K562 (cell line): ENCODE results near the gene MBNL1. TPM values are rescaled to one million over a fixed set of nuclear protein-coding genes. Genes with fewer than 3 reads are reported as not detected.
A peak's percentile ranks its signal among the peaks of the same experiment; 100 is the strongest.

Experiments used
- ARNT ChIP-seq, 2 experiments: fragments of 450-650 bp; IDR thresholded peaks; 2 replicates each; pipeline ENCODE4 v1.6.1; 2016; ENCODE audit warnings: mild to moderate bottlenecking in 1 of 2
- FOSL1 ChIP-seq: fragments of 200-800 bp; sonication (Bioruptor generic); conservative IDR thresholded peaks from 2 replicates; pipeline ENCODE4 v1.6.1; 2016; ENCODE audit warnings: missing genetic modification characterization, missing compliant biosample characterization
- GATA2 ChIP-seq: sonication (generic); formaldehyde crosslinking; IDR thresholded peaks from 2 replicates; pipeline ENCODE4 v1.4.0; 2020; ENCODE audit warnings: mild to moderate bottlenecking, missing genetic modification reagents
- GTF2A2 ChIP-seq: IDR thresholded peaks from 2 replicates; pipeline ENCODE4 v1.6.1; 2016; ENCODE audit warnings: mild to moderate bottlenecking, missing genetic modification characterization, missing compliant biosample characterization
- HMG20B ChIP-seq: fragments of 250-450 bp; sonication (Bioruptor Pico); IDR thresholded peaks from 2 replicates; pipeline ENCODE4 v1.5.0; 2021; ENCODE audit warnings: mild to moderate bottlenecking
- LCOR ChIP-seq: sonication (generic); formaldehyde crosslinking; IDR thresholded peaks from 2 replicates; pipeline ENCODE4 v1.8.0; 2022; ENCODE audit warnings: mild to moderate bottlenecking, missing genetic modification reagents
- MTA3 ChIP-seq: fragments of 450-650 bp; formaldehyde crosslinking; IDR thresholded peaks from 2 replicates; pipeline ENCODE4 v1.6.1; 2017; ENCODE audit warnings: mild to moderate bottlenecking, borderline replicate concordance
- POU5F1 ChIP-seq: fragments of 150-350 bp; IDR thresholded peaks from 2 replicates; pipeline ENCODE4 v1.6.1; 2014; ENCODE audit warnings: borderline replicate concordance, low read length, low read depth, mild to moderate bottlenecking; ENCODE audit not compliant: partially characterized antibody
- TFAM ChIP-seq: fragments of 250-450 bp; sonication (Bioruptor Pico); conservative IDR thresholded peaks from 2 replicates; pipeline ENCODE4 v1.5.0; 2021; ENCODE audit warnings: mild to moderate bottlenecking, moderate library complexity
- U2AF2 ChIP-seq: fragments of 200-400 bp; formaldehyde crosslinking; optimal IDR thresholded peaks from 2 replicates; pipeline ENCODE3; 2017; ENCODE audit warnings: low read depth, mild to moderate bottlenecking, low read length
- ZNF41 ChIP-seq: fragments of 250-450 bp; sonication (Bioruptor Pico); conservative IDR thresholded peaks from 2 replicates; pipeline ENCODE4 v1.4.0; 2020; ENCODE audit warnings: mild to moderate bottlenecking
- polyA plus RNA-seq, 8 experiments: library from polyadenylated mRNA; depleted of rRNA in 4 of 8; stranded (reverse) in 5 of 8; unstranded in 3 of 8; fragments of >200 nt; fragmentation: Nextera tagmentation in 2 of 8; fragmentation: Illumina TruSeq in 1 of 8; extraction: Ambion mirVana in 2 of 8; extraction: Trizol in 1 of 8; gene quantifications; 2 replicates each; pipeline versions ENCODE4 v1.2.1 to v1.2.3, GENCODE V29; 2011 to 2014; ENCODE audit warnings: inconsistent platforms in 1 of 8, missing spikeins in 1 of 8
- total RNA-seq, 7 experiments: library from RNA; depleted of rRNA in 6 of 7; stranded (reverse); fragments of >200 nt in 6 of 7; fragmentation: Illumina TruSeq in 2 of 7; extraction: Trizol in 2 of 7; gene quantifications; 2 replicates each; pipeline versions ENCODE4 v1.2.1 to v1.2.3, GENCODE V29; 2011 to 2021; ENCODE audit warnings: low replicate concordance in 1 of 7
- TF ChIP-seq, protein P1 (sequence below): fragments of 200-400 bp; formaldehyde crosslinking; IDR thresholded peaks from 2 replicates; pipeline ENCODE4 v1.6.1; 2017; ENCODE audit warnings: mild to moderate bottlenecking, low read depth, low read length, moderate library complexity
- TF ChIP-seq, protein P2 (sequence below): sonication (generic); formaldehyde crosslinking; IDR thresholded peaks from 2 replicates; pipeline ENCODE4 v1.8.1; 2023; ENCODE audit warnings: mild to moderate bottlenecking, missing genetic modification reagents, moderate library complexity
- TF ChIP-seq, protein P3 (sequence below): IDR thresholded peaks from 3 replicates; pipeline ENCODE4 v1.6.1; 2011; ENCODE audit warnings: borderline replicate concordance, mild to moderate bottlenecking; ENCODE audit not compliant: insufficient read length, insufficient read depth
- TF ChIP-seq, protein P4 (sequence below): sonication (generic); IDR thresholded peaks from 2 replicates; pipeline ENCODE4 v1.6.1; 2016
- TF ChIP-seq, protein P5 (sequence below), 2 experiments: IDR thresholded peaks; 2 replicates each; pipeline ENCODE4 v1.6.1; 2012; ENCODE audit warnings: improper control_type of control experiment in 2 of 2, low read depth in 2 of 2, low read length in 2 of 2, borderline replicate concordance in 1 of 2
- TF ChIP-seq, protein P6 (sequence below): fragments of 250-450 bp; sonication (Bioruptor Pico); IDR thresholded peaks from 2 replicates; pipeline ENCODE4 v1.4.0; 2020; ENCODE audit warnings: mild to moderate bottlenecking, moderate library complexity

The MBNL1 gene
- total and polyA plus RNA-seq, 9 of the 15 experiments (the other 6 are each of a cell fraction or from before 2014, with no cell fraction given) = 70.3 to 243 (median 220) TPM

DNA sequence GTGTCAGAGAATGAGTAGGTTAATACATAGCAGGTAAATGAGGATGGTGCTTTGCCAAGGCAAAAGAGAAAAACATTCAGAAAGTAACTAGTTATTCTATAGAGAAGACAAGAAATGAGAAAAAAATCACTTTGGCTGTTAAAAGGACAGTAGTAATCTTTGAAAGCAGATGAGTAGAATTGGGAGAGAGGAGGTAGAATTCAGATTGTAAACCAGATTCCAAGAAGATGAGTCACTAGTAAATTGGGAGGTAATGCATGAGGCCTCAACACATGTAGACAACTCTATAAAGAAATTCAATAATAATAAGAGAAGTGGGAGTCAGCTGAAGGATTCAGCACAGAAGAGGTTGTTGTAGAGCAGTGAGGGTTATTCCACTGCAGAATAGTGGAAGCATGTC lies 81.4 kb downstream of the MBNL1 start (continued):
- TF ChIP-seq, protein P1, sequence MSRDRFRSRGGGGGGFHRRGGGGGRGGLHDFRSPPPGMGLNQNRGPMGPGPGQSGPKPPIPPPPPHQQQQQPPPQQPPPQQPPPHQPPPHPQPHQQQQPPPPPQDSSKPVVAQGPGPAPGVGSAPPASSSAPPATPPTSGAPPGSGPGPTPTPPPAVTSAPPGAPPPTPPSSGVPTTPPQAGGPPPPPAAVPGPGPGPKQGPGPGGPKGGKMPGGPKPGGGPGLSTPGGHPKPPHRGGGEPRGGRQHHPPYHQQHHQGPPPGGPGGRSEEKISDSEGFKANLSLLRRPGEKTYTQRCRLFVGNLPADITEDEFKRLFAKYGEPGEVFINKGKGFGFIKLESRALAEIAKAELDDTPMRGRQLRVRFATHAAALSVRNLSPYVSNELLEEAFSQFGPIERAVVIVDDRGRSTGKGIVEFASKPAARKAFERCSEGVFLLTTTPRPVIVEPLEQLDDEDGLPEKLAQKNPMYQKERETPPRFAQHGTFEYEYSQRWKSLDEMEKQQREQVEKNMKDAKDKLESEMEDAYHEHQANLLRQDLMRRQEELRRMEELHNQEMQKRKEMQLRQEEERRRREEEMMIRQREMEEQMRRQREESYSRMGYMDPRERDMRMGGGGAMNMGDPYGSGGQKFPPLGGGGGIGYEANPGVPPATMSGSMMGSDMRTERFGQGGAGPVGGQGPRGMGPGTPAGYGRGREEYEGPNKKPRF = no peak
- TF ChIP-seq ARNT (IDR thresholded peaks at IDR 0.05) = no peak
- TF ChIP-seq FOSL1 (tag) = peak; percentile 53
- TF ChIP-seq, protein P2, sequence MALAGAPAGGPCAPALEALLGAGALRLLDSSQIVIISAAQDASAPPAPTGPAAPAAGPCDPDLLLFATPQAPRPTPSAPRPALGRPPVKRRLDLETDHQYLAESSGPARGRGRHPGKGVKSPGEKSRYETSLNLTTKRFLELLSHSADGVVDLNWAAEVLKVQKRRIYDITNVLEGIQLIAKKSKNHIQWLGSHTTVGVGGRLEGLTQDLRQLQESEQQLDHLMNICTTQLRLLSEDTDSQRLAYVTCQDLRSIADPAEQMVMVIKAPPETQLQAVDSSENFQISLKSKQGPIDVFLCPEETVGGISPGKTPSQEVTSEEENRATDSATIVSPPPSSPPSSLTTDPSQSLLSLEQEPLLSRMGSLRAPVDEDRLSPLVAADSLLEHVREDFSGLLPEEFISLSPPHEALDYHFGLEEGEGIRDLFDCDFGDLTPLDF (CRISPR knock-in tag) = no peak
- TF ChIP-seq, protein P3, sequence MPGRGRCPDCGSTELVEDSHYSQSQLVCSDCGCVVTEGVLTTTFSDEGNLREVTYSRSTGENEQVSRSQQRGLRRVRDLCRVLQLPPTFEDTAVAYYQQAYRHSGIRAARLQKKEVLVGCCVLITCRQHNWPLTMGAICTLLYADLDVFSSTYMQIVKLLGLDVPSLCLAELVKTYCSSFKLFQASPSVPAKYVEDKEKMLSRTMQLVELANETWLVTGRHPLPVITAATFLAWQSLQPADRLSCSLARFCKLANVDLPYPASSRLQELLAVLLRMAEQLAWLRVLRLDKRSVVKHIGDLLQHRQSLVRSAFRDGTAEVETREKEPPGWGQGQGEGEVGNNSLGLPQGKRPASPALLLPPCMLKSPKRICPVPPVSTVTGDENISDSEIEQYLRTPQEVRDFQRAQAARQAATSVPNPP = no peak
- no peak for TF ChIP-seq HMG20B
- no peak for TF ChIP-seq TFAM
- TF ChIP-seq, protein P4, sequence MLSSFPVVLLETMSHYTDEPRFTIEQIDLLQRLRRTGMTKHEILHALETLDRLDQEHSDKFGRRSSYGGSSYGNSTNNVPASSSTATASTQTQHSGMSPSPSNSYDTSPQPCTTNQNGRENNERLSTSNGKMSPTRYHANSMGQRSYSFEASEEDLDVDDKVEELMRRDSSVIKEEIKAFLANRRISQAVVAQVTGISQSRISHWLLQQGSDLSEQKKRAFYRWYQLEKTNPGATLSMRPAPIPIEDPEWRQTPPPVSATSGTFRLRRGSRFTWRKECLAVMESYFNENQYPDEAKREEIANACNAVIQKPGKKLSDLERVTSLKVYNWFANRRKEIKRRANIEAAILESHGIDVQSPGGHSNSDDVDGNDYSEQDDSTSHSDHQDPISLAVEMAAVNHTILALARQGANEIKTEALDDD = 0 out of 2 replicates have a peak, but pooled peaks have one; percentile 16
- no peak for TF ChIP-seq MTA3
- TF ChIP-seq ZNF41 (CRISPR knock-in tag) = no peak
- TF ChIP-seq, protein P5, sequence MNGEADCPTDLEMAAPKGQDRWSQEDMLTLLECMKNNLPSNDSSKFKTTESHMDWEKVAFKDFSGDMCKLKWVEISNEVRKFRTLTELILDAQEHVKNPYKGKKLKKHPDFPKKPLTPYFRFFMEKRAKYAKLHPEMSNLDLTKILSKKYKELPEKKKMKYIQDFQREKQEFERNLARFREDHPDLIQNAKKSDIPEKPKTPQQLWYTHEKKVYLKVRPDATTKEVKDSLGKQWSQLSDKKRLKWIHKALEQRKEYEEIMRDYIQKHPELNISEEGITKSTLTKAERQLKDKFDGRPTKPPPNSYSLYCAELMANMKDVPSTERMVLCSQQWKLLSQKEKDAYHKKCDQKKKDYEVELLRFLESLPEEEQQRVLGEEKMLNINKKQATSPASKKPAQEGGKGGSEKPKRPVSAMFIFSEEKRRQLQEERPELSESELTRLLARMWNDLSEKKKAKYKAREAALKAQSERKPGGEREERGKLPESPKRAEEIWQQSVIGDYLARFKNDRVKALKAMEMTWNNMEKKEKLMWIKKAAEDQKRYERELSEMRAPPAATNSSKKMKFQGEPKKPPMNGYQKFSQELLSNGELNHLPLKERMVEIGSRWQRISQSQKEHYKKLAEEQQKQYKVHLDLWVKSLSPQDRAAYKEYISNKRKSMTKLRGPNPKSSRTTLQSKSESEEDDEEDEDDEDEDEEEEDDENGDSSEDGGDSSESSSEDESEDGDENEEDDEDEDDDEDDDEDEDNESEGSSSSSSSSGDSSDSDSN (IDR thresholded peaks at IDR 0.05; ENCODE audit: borderline replicate concordance in 1 of 2, low read depth in 2 of 2, low read length in 2 of 2) = no peak
- TF ChIP-seq GATA2 (CRISPR knock-in tag) = no peak
- TF ChIP-seq U2AF2 = no peak
- TF ChIP-seq, protein P6, sequence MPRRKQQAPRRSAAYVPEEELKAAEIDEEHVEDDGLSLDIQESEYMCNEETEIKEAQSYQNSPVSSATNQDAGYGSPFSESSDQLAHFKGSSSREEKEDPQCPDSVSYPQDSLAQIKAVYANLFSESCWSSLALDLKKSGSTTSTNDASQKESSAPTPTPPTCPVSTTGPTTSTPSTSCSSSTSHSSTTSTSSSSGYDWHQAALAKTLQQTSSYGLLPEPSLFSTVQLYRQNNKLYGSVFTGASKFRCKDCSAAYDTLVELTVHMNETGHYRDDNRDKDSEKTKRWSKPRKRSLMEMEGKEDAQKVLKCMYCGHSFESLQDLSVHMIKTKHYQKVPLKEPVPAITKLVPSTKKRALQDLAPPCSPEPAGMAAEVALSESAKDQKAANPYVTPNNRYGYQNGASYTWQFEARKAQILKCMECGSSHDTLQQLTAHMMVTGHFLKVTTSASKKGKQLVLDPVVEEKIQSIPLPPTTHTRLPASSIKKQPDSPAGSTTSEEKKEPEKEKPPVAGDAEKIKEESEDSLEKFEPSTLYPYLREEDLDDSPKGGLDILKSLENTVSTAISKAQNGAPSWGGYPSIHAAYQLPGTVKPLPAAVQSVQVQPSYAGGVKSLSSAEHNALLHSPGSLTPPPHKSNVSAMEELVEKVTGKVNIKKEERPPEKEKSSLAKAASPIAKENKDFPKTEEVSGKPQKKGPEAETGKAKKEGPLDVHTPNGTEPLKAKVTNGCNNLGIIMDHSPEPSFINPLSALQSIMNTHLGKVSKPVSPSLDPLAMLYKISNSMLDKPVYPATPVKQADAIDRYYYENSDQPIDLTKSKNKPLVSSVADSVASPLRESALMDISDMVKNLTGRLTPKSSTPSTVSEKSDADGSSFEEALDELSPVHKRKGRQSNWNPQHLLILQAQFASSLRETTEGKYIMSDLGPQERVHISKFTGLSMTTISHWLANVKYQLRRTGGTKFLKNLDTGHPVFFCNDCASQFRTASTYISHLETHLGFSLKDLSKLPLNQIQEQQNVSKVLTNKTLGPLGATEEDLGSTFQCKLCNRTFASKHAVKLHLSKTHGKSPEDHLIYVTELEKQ = no peak
- no peak for TF ChIP-seq GTF2A2 (tag)
- TF ChIP-seq LCOR = no peak
- TF ChIP-seq POU5F1 = no peak
